G401 (cell line): ENCODE data around the gene FBP1. TPM values are rescaled to one million over a fixed set of nuclear protein-coding genes. Genes with fewer than 3 reads are reported as not detected.

Source experiments
- total RNA-seq: library from RNA; depleted of rRNA; stranded (reverse); fragments of >200 nt; shearing (Covaris generic); gene quantifications from 2 replicates; pipeline ENCODE4 v1.2.3, GENCODE V29; 2014; rRNA removed

Gene FBP1
- total RNA-seq, 1 experiment from 2014 or later, result 1.3 TPM

Other genes starting within 250 kb of the FBP1 start
- gene PCAT7, start 84.4 kb downstream of the FBP1 start, total RNA-seq, result 11.6 and 19.3 TPM in 2 replicates
- 0.14 TPM in 1 of 2 replicates, not detected in the other for gene FBP2, start 45.7 kb downstream of the FBP1 start, total RNA-seq
- 23.8 and 58.1 TPM in 2 replicates for gene AOPEP, start 87.2 kb upstream of the FBP1 start, total RNA-seq